ENCODE data around the gene LCN12. TPM values are rescaled to one million over a fixed set of nuclear protein-coding genes. Genes with fewer than 3 reads are reported as not detected.

Gene LCN12
- total RNA-seq, 1 donor, result not detected

DNA sequence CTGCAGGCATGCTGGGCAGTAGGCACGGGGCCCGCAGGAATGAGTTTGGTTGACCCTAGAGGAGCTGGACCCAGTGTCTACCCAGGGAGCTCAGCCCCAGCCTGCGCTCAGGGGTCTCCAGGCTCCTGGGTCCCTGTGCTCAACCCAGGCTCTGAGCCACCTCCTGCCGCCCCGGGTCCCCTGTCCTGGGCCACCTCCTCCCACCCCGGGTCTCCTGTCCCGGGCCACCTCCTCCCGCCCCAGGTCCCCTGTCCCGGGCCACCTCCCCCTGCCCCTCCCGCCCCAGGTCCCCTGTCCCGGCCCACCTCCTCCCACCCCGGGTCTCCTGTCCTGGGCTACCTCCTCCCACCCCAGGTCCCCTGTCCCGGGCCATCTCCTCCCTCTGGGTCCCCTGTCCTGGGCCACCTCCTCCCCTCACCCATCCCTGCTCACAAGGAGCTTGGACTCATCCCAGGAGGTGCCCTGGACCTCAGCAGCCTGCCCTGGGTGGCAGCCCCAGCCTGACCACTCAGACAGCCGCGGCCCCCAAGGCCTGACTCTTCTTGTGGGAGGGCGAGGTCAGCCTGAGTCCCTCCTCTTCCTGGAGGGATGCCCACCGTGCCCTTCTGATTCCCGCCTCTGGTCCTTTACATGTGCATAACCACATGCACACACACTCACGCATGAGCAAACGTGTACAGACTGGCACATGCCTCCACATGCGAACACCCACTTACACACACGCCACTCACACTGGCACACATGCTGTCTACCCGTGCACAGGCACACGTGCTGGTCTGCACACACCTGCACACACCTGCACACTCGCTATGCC is 2.4 kb downstream of the LCN12 start:
- TF ChIP-seq CTCF (IDR thresholded peaks at IDR 0.05; ENCODE audit: insufficient read depth, low read length), result no peak
- H3K4me3 ChIP-seq (ENCODE audit: low read depth, low read length), result no peak overlapping the region
- DNase-seq (ENCODE audit: low read depth), result no peak

DNA sequence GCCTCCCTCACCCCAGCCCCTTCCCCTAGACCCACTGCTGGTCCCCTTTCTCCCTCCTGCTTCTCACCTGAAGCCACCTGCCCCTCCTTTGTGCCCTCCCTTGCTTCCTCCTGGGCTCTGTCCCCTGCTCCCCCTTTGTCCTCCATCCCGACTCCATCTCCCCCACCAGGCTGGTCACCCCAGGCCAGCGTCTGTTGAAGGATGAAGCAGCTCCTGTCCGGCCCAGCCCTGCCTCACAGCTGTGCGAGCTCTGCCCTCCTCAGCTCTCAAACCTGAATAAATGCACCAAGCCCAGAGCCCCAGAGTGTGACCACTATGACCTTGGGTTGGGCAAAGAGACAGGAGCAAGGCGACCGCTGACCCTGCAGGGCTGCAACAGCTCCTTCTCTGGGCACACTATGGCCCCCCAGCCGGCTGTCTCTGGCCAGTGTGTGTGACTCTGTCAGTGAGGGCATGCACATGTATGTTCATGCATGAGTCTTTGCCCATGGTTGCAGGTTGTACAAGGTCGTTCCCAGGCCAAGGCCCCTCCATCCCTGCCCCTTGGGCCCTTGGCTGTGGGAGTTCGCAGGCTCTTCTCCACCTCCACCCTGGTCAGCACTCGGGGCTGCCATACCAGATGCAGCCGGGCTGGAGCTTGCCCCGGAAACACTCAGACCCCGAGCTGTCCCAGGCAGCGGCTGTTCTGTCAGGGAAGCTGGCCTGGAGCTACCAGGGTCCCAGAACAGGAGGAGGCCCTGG is 3.3 kb downstream of the LCN12 start:
- no peak for DNase-seq (ENCODE audit: low read depth)
- H3K4me3 ChIP-seq (ENCODE audit: low read depth, low read length), result no peak overlapping the region
- TF ChIP-seq CTCF (IDR thresholded peaks at IDR 0.05; ENCODE audit: insufficient read depth, low read length), result no peak

DNA sequence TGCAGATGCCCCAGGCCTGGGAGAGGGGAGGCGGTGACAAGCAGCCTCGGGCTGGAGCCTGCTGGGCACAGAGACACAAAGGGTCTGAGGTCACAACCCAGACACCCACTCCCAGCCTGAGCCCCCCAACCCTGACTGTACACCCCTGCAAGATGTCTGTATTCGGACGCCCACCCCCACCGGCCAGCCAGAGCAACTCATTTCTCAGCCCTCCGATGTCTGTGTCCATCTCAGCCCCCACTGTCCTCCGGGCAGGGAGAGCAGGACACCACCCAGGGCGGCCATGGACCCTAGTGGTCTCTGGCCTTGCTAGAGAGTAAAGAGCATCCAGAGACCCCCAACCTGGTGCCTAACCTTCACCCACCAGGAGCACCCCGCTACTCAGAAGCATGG is 3.9 kb downstream of the LCN12 start:
- TF ChIP-seq CTCF (IDR thresholded peaks at IDR 0.05; ENCODE audit: insufficient read depth, low read length), result no peak
- no peak for DNase-seq (ENCODE audit: low read depth)
- H3K4me3 ChIP-seq (ENCODE audit: low read depth, low read length), result no peak overlapping the region

- DNase-seq (ENCODE audit: low read depth), result no peak
- no peak for TF ChIP-seq CTCF (IDR thresholded peaks at IDR 0.05; ENCODE audit: insufficient read depth, low read length)
- H3K4me3 ChIP-seq (ENCODE audit: low read depth, low read length), result no peak overlapping the region
Measured at GRCh38 chr9:136956604-136957003, 4.5 kb downstream of the LCN12 start.

GRCh38 chr9:136957461-136957860 is 5.4 kb downstream of the LCN12 start:
- no peak overlapping the region for H3K4me3 ChIP-seq (ENCODE audit: low read depth, low read length)
- DNase-seq (ENCODE audit: low read depth), result no peak
- no peak for TF ChIP-seq CTCF (IDR thresholded peaks at IDR 0.05; ENCODE audit: insufficient read depth, low read length)

- no peak for TF ChIP-seq CTCF (IDR thresholded peaks at IDR 0.05; ENCODE audit: insufficient read depth, low read length)
- no peak for DNase-seq (ENCODE audit: low read depth)
- no peak overlapping the region for H3K4me3 ChIP-seq (ENCODE audit: low read depth, low read length)
Measured at GRCh38 chr9:136957901-136958300, 5.8 kb downstream of the LCN12 start.

All from fibroblast of the aortic adventitia (primary cell).